HG03060 (cell line): ENCODE data around the gene SPPL3.

ENCODE experiments used
- ATAC-seq: cut with Tn5 transposase; IDR thresholded peaks from one replicate; pipeline ENCODE4 v1.9.1; 2021; ENCODE audit warnings: low read depth, moderate number of reproducible peaks; ENCODE audit not compliant: unreplicated experiment

Gene SPPL3

GRCh38 chr12:120879102-120879501, 25.1 kb downstream of the SPPL3 start:
- no peak for ATAC-seq

GRCh38 chr12:120874547-120875245, 29.5 kb downstream of the SPPL3 start:
- no peak for ATAC-seq

DNA sequence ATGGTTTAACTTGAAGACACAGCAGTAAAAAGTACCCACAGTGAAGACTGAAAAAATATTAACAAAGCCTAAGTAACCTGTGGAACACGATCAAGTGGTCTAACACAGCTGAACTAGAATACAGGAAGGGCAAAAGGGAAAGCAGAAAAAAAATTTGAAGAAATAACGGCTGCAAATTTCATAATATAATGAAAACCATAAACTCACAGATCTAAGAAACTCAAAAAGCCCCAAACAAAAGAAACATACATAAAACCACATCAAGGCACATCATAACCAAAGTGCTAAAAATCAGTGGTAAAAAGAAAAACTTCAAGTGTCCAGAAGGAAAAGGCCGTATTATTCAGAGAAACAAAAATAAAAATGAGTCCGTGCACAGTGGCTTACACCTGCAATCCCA, 30.9 kb downstream of the SPPL3 start:
- no peak for ATAC-seq

DNA sequence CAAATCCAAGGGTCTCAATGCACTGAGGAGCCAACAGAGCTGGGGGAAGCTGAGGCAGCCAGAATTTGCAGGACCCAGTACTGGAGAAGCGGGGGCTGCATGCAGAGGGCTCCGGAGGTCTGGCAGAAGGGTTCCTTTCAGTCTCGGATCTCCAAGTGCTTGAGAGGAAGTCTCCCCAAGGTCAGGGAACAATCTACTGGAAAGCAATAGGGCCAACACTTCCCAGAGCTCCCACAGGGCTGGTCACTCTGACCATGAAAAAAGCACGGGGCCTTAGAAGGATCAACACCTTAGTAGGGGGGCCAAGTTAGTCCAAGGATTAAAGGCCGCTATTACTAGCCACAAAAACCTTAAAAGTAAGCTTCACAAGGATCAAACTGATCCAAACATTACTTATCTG, 31.7 kb downstream of the SPPL3 start:
- ATAC-seq = no peak

- ATAC-seq = no peak
Observed at GRCh38 chr12:120870415-120870814, 33.7 kb downstream of the SPPL3 start.

GRCh38 chr12:120869376-120869775, 34.8 kb downstream of the SPPL3 start:
- ATAC-seq = no peak

GRCh38 chr12:120866108-120866507, 38.0 kb downstream of the SPPL3 start:
- ATAC-seq = no peak

GRCh38 chr12:120865098-120865497, 39.1 kb downstream of the SPPL3 start:
- no peak for ATAC-seq

DNA sequence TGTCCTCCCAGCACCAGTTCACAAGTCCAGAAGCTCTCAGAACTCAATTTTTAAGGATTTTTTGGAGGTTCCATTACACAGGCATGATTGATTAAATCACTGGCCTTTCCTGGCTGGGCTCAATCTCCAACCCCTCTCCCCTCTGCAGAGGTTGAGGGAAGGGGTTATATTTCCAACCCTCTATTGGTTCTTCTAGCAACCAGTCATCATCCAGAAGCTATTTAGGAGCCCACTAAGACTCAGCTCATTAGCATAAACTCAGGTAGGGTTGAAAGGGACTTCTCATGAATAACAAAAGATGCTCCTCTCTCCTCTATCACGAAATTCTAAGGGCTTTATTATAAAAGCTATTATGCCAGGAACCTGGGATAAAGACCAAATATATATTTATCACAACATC, 41.5 kb downstream of the SPPL3 start:
- no peak for ATAC-seq

DNA sequence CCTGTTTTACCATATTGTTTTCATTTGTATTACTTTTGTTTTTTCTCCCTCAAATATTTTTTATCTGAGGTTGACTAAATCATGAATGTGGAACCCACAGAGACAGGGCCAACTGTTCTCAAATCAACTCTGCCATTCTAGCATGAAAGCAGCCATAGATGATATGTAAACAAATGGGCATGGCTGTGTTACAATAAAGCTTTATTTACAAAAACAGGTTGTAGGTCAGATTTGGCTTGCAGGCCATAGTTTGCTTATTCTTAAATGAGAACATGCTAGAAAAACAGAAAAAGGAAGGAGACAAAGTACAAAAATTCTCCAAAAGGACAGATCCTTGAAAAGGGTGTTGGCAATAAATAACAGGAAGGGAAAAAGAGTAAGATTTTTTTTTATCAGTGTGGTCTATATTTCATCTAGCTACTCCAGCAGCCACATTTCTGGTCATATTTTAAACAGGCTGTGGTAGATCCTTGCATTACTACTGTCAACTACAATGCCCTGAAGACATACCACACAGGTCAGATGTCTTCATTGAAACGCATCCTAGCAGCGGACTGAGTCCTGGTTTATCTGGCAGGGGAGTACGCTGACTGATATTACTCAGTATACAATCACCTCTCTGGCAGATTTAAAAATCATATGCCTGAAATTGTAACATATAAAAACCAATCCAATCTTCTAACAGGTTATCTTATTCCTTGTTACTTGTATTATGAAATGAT, 42.9 kb downstream of the SPPL3 start:
- ATAC-seq = no peak

DNA sequence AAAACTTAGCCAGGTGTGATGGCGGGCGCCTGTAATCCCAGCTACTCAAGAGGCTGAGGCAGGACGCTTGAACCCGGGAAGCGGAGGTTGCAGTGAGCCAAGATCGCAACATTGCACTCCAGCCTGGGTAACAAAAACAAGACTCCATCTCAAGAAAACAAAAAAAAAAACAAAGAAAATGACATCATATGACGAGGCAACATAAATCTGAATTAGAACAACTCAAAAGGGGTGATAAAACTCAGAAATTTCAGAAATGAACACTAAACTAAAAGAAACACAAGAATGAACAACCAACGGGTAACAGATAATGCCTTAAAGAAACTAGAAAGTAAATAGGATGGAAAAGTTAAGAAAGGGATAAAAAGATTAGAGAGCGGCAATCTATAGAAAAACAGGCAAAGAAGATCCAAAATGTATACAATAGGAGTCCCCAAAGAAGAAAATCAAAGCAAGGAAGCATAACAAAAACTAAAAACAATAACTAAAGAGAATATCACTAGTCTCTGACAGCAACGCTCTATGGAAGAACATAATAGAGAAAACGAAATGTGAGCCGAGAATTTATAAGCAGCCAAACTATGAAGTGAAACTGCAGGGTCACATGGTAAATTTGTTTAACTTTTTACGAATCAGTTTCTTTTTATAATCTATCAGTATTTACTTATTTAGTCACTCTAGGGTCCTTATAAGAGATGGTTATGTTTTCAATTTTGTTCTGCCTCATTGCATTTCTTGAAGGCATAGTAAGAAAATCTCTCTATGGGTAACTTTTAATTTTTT, 45.7 kb downstream of the SPPL3 start:
- ATAC-seq = no peak

DNA sequence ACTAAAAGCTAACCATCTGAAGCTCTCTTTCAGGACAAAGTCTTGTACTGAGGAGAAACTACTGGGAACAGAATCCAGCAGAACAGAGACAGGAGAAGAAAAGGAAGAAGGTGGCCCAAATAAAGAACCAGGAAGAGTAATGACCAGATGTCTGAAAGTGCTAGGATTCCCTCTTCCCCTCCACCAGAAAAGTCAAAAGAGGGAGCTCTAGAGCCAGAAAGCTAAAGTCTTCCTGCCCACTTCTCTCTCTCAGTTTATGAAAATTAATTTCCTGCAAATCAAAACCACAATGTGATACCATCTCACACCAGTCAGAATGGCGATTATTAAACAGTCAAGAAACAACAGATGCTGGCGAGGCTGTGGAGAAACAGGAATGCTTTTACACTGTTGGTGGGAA, 47.2 kb downstream of the SPPL3 start:
- no peak for ATAC-seq

GRCh38 chr12:120855823-120856588, 48.2 kb downstream of the SPPL3 start:
- no peak for ATAC-seq

GRCh38 chr12:120854804-120855203, 49.4 kb downstream of the SPPL3 start:
- ATAC-seq = no peak

DNA sequence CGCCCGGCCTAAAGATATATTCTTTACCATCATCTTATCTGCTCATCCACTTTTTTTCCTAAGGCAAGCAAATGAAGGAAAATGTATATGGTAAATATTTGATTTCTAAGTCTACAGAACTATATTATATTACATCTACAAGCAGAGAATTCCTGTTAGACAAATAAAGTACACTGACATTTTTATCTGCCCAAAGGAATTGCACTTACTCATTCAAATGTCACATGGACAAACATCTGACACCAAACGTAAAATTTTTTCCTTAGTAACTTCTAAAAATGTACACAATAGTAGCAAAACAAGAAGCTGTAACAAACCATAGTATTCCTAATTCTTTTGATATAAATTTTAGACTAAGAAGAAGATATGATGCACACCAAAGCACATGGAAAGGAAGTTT, 51.0 kb downstream of the SPPL3 start:
- ATAC-seq = no peak

GRCh38 chr12:120851944-120852343, 52.2 kb downstream of the SPPL3 start:
- no peak for ATAC-seq

- no peak for ATAC-seq
Observed at GRCh38 chr12:120851444-120851843, 52.7 kb downstream of the SPPL3 start.

GRCh38 chr12:120849765-120850164, 54.4 kb downstream of the SPPL3 start:
- no peak for ATAC-seq

DNA sequence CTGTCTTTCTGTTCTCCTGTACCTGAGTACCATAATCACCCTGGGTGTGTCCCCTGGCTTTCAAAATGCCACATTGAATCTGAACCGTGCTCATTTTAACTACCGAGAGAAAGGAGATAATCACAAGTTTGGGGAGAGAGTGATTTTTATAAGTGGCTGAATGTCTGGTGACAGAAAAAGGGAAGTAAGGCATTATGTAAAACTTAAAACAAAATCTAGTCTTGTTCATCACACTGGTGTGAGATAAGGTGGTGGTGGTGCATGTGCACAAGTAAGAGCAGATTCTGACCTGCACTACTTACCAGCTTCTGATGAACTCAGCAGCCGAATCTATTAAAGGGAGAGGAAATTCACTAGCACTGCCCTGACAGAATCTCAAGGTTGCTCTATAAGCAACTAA, 56.3 kb downstream of the SPPL3 start:
- ATAC-seq = peak; percentile 51

DNA sequence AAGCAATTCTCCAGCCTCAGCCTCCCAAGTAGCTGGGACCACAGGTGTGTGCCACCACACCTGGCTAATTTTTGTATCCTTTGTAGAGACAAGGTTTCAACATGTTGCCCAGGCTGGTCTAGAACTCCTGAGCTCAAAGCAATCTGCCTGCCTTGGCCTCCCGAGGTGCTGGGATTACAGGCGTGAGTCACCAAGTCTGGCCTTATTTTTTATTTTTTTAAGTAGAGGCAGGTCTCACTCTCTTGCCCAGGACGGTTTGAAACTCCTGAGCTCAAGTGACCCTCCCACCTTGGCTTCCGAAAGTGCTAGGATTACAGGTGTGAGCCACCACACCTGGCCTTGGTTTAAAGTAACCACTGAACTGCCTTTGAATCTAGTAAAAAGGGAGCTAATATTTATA, 56.8 kb downstream of the SPPL3 start:
- ATAC-seq = no peak

- no peak for ATAC-seq
Observed at GRCh38 chr12:120846721-120847120, 57.4 kb downstream of the SPPL3 start.
